ENCODE measurements around the gene PNMA6A.

GRCh38 chrX:153052534-153052933, 19.7 kb upstream of the PNMA6A start:
- TF ChIP-seq CTCF (IDR thresholded peaks at IDR 0.05) = no peak
- no peak for TF ChIP-seq POLR2A (IDR thresholded peaks at IDR 0.05)

All from uterus (tissue), 2 donors.